HG03196 (cell line): ENCODE results near the gene OBSCN.
"Not testable (repeated sequence)": the region's sequence is repeated elsewhere in the genome, so short reads cannot be mapped to it uniquely, and the experiment has no call there.

Source experiments
- ATAC-seq: cut with Tn5 transposase; IDR thresholded peaks from one replicate; pipeline ENCODE4 v1.9.1; 2021; ENCODE audit not compliant: unreplicated experiment

The OBSCN gene

DNA sequence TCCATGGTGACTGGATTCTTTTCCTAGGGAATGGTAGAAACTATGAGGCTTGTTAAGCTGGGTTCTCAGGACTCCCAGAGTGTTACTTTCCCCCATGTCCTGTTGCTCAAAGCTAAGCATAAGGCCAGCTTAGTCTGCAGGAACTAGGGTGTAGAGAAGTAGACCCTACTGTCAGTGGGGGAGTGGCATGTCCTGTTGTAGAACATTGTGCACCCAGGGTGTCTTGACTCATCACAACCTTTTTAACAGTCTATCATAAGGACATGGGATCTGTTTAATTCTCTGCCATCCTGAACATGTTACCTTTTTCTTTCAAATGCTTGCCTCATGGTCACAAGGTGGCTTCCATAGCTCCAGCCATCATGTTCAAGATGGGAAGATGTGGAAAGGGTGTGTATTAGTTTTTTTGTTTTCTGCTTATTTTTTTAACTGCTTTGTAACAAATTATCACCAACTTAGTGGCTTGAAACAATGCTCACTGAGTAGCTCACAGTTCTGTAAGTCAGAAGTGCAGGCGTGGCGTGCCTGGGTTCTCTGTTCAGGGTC, 17.4 kb downstream of the OBSCN start:
- ATAC-seq: no peak

GRCh38 chr1:228225740-228226139, 17.9 kb downstream of the OBSCN start:
- no peak for ATAC-seq

DNA sequence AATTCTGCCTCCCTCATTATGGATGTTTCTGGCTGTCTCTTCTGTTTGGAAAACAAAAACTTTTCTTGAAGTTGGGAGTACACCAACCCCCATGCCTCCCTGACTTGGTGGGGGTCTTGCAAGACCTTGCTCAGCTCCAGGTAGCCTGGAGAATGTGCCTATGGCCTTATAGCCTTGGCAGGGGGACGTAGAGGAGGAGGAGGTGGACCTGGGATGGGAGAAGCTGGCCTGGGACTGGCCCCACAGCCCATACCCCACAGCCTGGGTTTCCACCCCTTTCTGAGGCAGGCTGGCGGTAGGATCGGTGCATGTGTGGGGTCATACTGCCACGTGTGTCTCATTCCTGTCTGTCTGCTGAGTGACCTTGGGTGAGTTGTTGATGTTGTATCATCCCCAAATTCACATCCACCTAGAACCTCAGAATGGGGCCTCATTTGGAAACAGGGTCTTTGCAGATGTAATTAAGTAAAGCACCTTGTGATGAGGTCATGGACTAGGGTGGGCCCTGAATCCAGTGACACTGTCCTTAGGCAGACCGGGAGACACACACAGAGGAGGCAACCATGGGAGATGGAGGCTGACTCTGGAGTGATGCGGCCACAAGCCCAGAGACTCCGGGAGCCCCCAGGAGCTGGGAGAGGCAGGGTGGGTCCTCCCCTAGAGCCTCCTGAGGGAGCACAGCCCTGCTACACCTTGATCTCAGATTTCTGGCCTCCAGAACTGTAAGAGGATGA, 18.5 kb downstream of the OBSCN start:
- ATAC-seq: no peak

DNA sequence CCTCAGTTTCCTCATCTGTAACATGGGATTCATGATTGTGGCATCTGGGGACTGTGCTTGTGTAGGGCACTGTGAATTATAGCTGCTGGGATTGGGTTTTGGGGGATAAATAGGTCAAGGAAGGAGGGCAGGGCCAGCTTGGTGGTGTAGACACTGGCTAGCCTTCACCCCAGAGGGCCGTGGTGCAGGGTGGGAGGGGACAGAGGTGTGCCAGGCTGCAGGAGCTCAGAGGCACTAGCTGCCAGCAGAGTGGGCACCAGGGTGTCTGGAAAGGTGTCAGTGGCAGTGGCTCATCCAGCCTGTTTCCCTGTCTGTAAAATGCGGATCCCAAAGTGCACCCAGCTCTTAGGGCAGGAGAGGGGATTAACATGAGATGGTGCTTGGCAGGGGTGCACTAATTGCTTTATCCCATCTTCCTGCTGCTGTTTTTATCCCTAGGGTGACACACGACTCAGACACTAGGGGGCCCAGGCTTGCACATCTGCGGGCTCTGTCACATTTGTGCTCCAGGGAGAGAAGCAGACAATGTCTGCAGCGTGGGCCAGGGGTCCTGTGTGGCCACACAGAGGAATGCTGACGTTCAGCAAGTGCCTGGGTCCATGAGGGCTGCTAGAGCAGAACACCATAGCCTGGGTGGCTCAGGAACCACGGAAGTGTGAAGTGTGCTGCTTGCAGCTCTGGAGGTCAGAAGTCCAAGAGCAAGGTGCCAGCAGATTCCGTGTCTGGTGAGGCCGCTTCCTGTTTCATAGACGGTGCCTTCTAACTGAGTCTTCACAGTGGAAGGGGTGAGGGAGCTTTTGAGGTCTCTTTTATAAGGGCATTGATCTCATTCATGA, 19.3 kb downstream of the OBSCN start:
- no peak for ATAC-seq

GRCh38 chr1:228228147-228228546, 20.3 kb downstream of the OBSCN start:
- ATAC-seq: not testable (repeated sequence)

GRCh38 chr1:228228601-228229074, 20.8 kb downstream of the OBSCN start:
- ATAC-seq: no peak

DNA sequence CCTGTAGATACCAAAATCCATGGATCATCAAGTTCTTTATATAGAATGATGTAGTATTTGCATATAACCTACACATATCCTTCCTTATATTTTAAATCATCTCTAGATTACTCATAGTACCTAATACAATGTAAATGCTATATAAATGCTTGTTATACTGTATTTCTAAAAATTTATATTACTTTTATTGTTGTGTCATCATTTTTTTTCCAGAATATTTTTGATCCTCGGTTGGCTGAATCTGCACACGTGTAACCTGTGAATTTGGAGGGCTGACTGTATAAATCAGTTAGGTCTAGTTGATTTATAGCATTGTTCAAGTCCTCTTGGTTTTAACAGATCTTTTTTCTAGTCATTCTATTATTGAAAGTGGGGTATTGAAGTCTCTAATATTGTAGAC, 23.3 kb downstream of the OBSCN start:
- no peak for ATAC-seq

DNA sequence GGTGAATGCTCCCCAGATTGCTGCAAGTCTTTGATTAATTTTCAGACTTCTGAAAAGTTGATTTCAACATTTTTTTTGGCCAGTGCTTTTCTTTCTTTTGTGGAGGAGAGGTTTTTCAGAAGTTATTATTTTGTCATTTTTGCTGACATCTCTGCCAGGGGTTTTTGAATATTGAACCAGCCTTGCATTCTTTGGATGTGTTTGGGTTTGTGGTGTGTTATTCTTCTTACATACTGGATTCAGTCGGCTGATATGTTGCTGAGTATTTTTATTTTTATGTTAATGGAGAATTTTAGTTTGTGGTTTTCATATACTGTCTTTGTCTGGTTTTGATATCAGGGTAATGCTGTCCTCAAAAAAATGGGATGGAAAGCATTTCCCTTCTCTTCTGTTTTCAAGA, 25.3 kb downstream of the OBSCN start:
- no peak for ATAC-seq

GRCh38 chr1:228234921-228235320, 27.1 kb downstream of the OBSCN start:
- ATAC-seq: no peak

DNA sequence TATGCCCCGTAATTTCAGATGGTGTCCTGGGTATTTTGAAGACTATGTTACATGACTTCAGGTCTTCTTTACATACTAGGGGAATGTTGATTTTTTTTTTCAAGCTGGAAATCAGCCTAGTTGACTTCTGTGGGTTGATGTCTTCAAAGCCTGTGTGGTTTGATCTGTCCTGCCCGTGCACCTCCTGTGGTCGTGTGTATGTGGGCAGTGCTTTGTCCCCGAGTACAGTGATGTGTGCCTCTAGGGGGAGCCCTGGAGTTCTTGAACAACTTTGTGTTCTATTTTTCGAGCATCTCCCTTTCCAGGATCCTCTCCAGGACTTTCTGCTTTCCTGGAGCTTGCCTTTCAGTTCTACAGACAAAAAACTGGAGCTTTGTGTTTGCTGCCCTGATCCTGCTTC, 28.9 kb downstream of the OBSCN start:
- ATAC-seq: no peak

- ATAC-seq: no peak
Measured at GRCh38 chr1:228238007-228238406, 30.2 kb downstream of the OBSCN start.

- ATAC-seq: no peak
Measured at GRCh38 chr1:228238461-228238860, 30.6 kb downstream of the OBSCN start.

DNA sequence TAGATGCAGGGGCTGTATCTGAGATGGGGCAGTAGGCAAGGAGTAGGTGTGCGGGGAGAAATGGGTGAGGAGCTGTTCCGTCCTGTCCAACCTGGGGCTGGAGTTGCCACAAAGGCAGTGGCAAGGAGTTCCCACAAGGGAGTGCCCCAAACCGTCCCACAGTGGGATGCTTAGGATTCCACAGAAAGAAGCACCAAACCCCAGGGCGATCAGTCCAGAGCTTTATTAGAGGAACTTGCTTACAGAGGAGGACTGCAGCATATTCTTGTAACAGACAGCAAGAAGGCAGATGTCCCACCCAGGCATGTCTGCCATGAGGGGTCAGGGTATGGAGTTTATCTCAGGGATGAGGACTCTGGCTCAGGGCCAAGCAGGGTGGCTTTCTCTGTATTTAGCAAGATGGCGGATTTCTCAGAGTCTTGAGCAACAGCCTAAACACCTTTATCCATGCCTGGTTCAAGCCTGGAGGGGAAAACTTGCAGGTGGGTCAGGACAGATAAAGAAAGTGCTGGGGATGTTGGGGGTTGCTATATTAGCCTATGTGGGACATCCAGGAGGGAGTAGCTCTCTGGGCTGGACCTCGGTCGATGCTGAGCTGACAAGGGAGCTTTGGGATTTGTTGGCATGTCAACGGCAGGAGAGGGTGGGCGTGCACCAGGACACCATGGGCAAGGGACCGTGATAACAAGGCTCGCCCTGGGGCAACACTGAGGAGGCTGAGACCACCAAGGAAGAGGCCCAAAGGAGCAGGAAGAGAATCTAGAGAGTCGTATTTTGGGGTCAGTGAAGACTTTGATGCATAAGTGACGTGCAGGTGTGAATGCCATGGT, 32.8 kb downstream of the OBSCN start:
- no peak for ATAC-seq

DNA sequence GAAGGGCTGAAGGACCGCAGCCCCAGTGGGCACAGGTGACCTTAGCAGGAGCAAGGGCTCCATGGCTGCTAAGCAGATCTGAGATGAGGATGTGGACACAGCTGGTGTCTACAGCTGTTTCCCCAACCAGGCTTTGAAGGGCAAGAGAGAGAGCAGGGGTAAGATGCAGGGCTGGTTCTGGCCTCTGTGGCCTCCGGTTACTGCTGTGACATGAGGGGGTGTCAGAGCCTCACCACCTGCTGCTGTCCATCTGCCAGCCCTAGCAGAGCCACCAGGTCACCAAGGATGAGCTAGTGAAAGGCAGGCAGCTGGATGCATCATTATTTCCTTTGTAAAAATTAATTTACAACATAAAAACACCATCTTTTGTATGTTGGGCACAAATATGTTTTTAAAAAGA, 33.4 kb downstream of the OBSCN start:
- ATAC-seq: no peak

DNA sequence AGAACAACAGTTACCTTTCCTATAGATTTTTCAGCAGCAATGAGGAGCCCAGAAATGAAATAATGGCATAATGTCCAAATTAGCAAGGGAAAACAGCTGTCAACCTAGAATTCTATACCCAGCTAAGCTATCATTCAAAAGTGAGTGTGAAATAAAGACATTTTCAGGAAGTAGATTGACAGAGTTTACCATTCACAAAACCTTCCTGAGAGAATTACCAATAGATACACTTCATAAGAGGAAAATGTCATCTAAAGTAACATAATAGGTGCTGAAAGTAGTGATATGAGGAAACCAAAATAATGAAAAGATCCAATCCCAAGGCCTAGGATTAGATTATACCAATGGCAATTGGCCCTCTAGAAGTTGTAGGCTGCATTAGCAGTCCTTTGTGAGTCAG, 34.6 kb downstream of the OBSCN start:
- no peak for ATAC-seq

GRCh38 chr1:228243093-228243492, 35.2 kb downstream of the OBSCN start:
- ATAC-seq: no peak

GRCh38 chr1:228243989-228244388, 36.1 kb downstream of the OBSCN start:
- not testable (repeated sequence) for ATAC-seq

DNA sequence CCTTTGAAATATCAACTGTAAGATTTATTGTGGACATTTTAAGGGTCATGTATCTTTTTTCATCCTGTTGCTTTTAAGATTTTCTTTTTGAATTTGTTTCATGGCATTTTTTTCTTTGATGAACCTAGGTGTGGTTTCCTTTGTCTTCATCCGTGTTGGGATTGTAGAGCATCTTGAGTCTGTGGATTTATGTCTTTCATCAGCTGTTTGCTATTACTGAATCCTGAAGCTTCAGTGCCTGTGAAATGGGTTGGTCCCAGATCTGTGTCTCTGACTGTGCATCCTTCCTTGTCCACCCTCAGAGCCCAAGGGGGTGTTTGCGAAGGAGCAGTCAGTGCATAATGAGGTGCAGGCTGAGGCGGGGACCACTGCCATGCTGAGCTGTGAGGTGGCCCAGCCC, 37.3 kb downstream of the OBSCN start:
- ATAC-seq: no peak

DNA sequence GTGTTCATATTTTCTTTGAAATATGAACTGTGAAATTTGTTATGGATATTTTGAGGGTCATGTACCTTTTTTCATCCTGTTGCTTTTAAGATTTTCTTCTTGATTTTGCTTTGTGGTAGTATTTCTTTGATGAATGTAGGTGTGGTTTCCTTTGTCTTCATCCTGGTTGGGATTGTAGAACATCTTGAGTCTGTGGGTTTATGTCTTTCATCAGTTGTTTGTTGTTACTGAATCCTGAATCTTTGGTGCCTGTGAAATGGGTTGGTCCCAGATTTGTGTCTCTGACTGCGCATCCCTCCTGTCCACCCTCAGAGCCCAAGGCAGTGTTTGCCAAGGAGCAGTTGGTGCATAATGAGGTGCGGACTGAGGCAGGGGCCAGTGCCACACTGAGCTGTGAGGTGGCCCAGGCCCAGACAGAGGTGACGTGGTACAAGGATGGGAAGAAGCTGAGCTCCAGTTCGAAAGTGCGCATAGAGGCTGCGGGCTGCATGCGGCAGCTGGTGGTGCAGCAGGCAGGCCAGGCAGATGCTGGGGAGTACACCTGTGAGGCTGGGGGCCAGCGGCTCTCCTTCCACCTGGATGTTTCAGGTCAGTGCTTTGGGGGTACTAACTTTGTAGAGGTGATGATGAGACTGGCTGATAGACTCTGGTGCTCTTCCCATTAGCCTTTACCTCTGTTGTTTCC, 38.5 kb downstream of the OBSCN start:
- ATAC-seq: no peak

GRCh38 chr1:228249513-228250305, 41.9 kb downstream of the OBSCN start:
- ATAC-seq: no peak
